Spleen (tissue), 11 donors: ENCODE results near the gene TMIE. TPM values are rescaled to one million over a fixed set of nuclear protein-coding genes. Genes with fewer than 3 reads are reported as not detected.

Experiments
- DNase-seq: peaks from one replicate; pipeline ENCODE4 v3.0.0-alpha.2; 2020
- H3K27ac ChIP-seq, 8 donors: fragments of 200-600 bp; sonication (generic) in 7 of 8; 1 replicate in 4 of 8; 2 replicates in 4 of 8; pipeline versions ENCODE4 v1.5.0 to v1.8.0; 2016 to 2021; ENCODE audit warnings: inconsistent platforms in 4 of 8, mild to moderate bottlenecking in 4 of 8, moderate library complexity in 1 of 8
- H3K27me3 ChIP-seq, 7 donors: fragments of 200-600 bp; sonication (generic) in 6 of 7; replicated peaks in 1 of 7; 1 replicate in 4 of 7; 2 replicates in 3 of 7; pipeline versions ENCODE4 v1.5.0 to v1.8.0; 2016 to 2021; ENCODE audit warnings: inconsistent platforms in 3 of 7, mild to moderate bottlenecking in 1 of 7
- H3K36me3 ChIP-seq, 6 donors: fragments of 200-600 bp; sonication (generic) in 5 of 6; 1 replicate in 4 of 6; 2 replicates in 2 of 6; pipeline versions ENCODE4 v1.5.0 to v1.8.0; 2016 to 2021; ENCODE audit warnings: inconsistent platforms in 2 of 6
- H3K4me1 ChIP-seq, 6 donors: fragments of 200-600 bp; sonication (generic) in 5 of 6; 1 replicate in 3 of 6; 2 replicates in 3 of 6; pipeline versions ENCODE4 v1.5.0 to v1.8.0; 2016 to 2021; ENCODE audit warnings: inconsistent platforms in 3 of 6
- H3K4me3 ChIP-seq, 8 donors: fragments of 200-600 bp; sonication (generic) in 7 of 8; 1 replicate in 4 of 8; 2 replicates in 4 of 8; pipeline versions ENCODE4 v1.5.0 to v1.8.0; 2016 to 2021; ENCODE audit warnings: inconsistent platforms in 4 of 8, mild to moderate bottlenecking in 4 of 8, moderate library complexity in 2 of 8
- H3K9me3 ChIP-seq, 8 donors: fragments of 200-600 bp; sonication (generic) in 7 of 8; 1 replicate in 4 of 8; 2 replicates in 4 of 8; pipeline versions ENCODE4 v1.5.0 to v1.8.0; 2016 to 2021; ENCODE audit warnings: inconsistent platforms in 4 of 8
- CTCF ChIP-seq, 11 experiments: fragments of 200-600 bp in 7 of 11; fragments of 450-650 bp in 4 of 11; sonication (generic) in 4 of 11; IDR thresholded peaks in 8 of 11; conservative IDR thresholded peaks in 3 of 11; 1 replicate in 7 of 11; 2 replicates in 4 of 11; pipeline versions ENCODE4 v1.4.0 to v1.8.0; 2016 to 2021; ENCODE audit warnings: antibody characterized with exemption in 11 of 11, inconsistent platforms in 4 of 11, mild to moderate bottlenecking in 1 of 11
- POLR2A ChIP-seq, 3 donors: fragments of 450-650 bp; IDR thresholded peaks; one replicate each; pipeline ENCODE4 v1.5.1; 2017; ENCODE audit warnings: antibody characterized with exemption in 3 of 3, mild to moderate bottlenecking in 1 of 3
- POLR2AphosphoS5 ChIP-seq, 3 donors: sonication (generic); formaldehyde crosslinking; IDR thresholded peaks; one replicate each; pipeline ENCODE4 v1.5.1; 2017; ENCODE audit warnings: antibody characterized with exemption in 3 of 3
- WGBS, 5 donors: extraction: QIAGEN DNeasy Blood & Tissue Kit in 3 of 5; methylation state at CpG; one replicate each; pipeline versions ENCODE4 v1.1.5 to v1.1.7; 2013 to 2018; 5-methylcytosine and 5-hydroxymethylcytosine counted together
- intact Hi-C: fragments of 100-400 bp; cut with DNase I; formaldehyde crosslinking; loops from one replicate; pipeline ENCODE4 v1.15.0; 2023; ENCODE audit warnings: low total_unique reads
- polyA plus RNA-seq, 3 donors: library from polyadenylated mRNA; stranded (reverse); fragments of 200-250 nt; gene quantifications; one replicate each; pipeline ENCODE4 v1.2.1, GENCODE V29; 2013
- total RNA-seq, 7 donors: library from RNA; depleted of rRNA in 3 of 7; stranded (reverse); fragments of >200 nt in 3 of 7; fragmentation: NEBNext Ultra II Directional in 4 of 7; extraction: Animal tissue kit (Norgen Biotek cat#: 25700) in 4 of 7; gene quantifications; one replicate each; pipeline versions ENCODE4 v1.1.0 to v1.2.1, GENCODE V29; 2016 to 2021
- donor health status: healthy with polysubstance abuse.
- donor health status: DM: no; HTN: no; CAD: no; lungs with moderate emphysema.
- donor health status: DM: no; HTN: no; CAD: no.
- donor health status: Bipolar disorder and iron deficiency.
- donor health status: healthy.
- donor health status: DM: no; HTN: no; CAD: no.
- donor health status: DM: yes; HTN: yes; CAD: no.

TMIE gene
- total and polyA plus RNA-seq, 10 donors = 0.23 to 1.6 (median 0.67) TPM; not detected in 2

- intact Hi-C loops = no loop called here
- H3K27ac ChIP-seq = peak overlapping the region in 1 of 8 donors; percentile 18
- H3K9me3 ChIP-seq = no peaks in the 10 kb centered on the region
- peaks cover 0 to 3% (median 0%) of the 10 kb centered on the region in 7 donors for H3K27me3 ChIP-seq
- TF ChIP-seq CTCF (IDR thresholded peaks at IDR 0.05 in 8 of 11, conservative IDR thresholded peaks at IDR 0.05 in 3 of 11) = no peak
- DNase-seq = peak; percentile 47
- WGBS, 5 donors = 84 to 92% (median 88%) methylated on average over 6 of the region's 6 CpGs
- no peaks in the 10 kb centered on the region for H3K36me3 ChIP-seq
- peaks cover 0 to 24% (median 12%) of the 10 kb centered on the region in 6 donors for H3K4me1 ChIP-seq
- H3K4me3 ChIP-seq = no peak overlapping the region
These were observed 36.8 kb upstream of the TMIE start for GRCh38 chr3:46664188-46664970.

- no peak for TF ChIP-seq POLR2A (IDR thresholded peaks at IDR 0.05)
- TF ChIP-seq POLR2AphosphoS5 (IDR thresholded peaks at IDR 0.05) = no peak
- no peak for TF ChIP-seq CTCF (IDR thresholded peaks at IDR 0.05 in 8 of 11, conservative IDR thresholded peaks at IDR 0.05 in 3 of 11)
- 68 to 88% (median 74%) methylated on average over 22 to 23 of the region's 23 CpGs for WGBS, 5 donors
These were observed 36.0 kb upstream of the TMIE start for GRCh38 chr3:46664971-46665762.

GRCh38 chr3:46665763-46666452, 35.3 kb upstream of the TMIE start:
- no peak overlapping the region for H3K27ac ChIP-seq
- no peak overlapping the region for H3K4me3 ChIP-seq
- peaks cover 0 to 2% (median 0%) of the 10 kb centered on the region in 7 donors for H3K27me3 ChIP-seq
- intact Hi-C loops = no loop called here
- TF ChIP-seq CTCF (IDR thresholded peaks at IDR 0.05 in 8 of 11, conservative IDR thresholded peaks at IDR 0.05 in 3 of 11) = no peak
- no peak for TF ChIP-seq POLR2AphosphoS5 (IDR thresholded peaks at IDR 0.05)
- TF ChIP-seq POLR2A (IDR thresholded peaks at IDR 0.05) = no peak
- peaks cover 0 to 3% (median 0%) of the 10 kb centered on the region in 6 donors for H3K36me3 ChIP-seq
- H3K4me1 ChIP-seq = peaks cover 0 to 23% (median 12%) of the 10 kb centered on the region in 6 donors
- 86 to 93% (median 89%) methylated on average over 9 of the region's 9 CpGs for WGBS, 5 donors
- DNase-seq = peak; percentile 28
- H3K9me3 ChIP-seq = no peaks in the 10 kb centered on the region

More at GRCh38 chr3:46664971-46665762, 36.0 kb upstream of the TMIE start:
- H3K27ac ChIP-seq = no peak overlapping the region
- intact Hi-C loops = no loop called here
- no peaks in the 10 kb centered on the region for H3K9me3 ChIP-seq
- H3K27me3 ChIP-seq = peaks cover 0 to 3% (median 0%) of the 10 kb centered on the region in 7 donors
- peaks cover 0 to 26% (median 12%) of the 10 kb centered on the region in 6 donors for H3K4me1 ChIP-seq
- no peak overlapping the region for H3K4me3 ChIP-seq
- H3K36me3 ChIP-seq = no peaks in the 10 kb centered on the region
- peak; percentile 61 for DNase-seq
